IPS-11a (cell line): ENCODE results near the gene ZNF595.
"Not testable (repeated sequence)": the region's sequence is repeated elsewhere in the genome, so short reads cannot be mapped to it uniquely, and the experiment has no call there.

Source experiments
- H3K4me3 ChIP-seq: one replicate; pipeline ENCODE4 v1.5.1; 2013; ENCODE audit warnings: low read depth, low read length, control low read depth

ZNF595 gene

DNA sequence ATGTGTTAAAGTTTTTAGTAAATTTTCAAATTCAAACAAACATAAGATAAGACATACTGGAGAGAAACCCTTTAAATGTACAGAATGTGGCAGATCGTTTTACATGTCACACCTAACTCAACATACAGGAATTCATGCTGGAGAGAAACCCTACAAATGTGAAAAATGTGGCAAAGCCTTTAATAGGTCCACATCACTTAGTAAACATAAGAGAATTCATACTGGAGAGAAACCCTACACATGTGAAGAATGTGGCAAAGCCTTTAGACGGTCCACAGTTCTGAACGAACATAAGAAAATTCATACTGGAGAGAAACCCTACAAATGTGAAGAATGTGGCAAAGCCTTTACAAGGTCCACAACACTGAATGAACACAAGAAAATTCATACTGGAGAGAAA, 32.8 kb downstream of the ZNF595 start:
- no peak overlapping the region for H3K4me3 ChIP-seq

DNA sequence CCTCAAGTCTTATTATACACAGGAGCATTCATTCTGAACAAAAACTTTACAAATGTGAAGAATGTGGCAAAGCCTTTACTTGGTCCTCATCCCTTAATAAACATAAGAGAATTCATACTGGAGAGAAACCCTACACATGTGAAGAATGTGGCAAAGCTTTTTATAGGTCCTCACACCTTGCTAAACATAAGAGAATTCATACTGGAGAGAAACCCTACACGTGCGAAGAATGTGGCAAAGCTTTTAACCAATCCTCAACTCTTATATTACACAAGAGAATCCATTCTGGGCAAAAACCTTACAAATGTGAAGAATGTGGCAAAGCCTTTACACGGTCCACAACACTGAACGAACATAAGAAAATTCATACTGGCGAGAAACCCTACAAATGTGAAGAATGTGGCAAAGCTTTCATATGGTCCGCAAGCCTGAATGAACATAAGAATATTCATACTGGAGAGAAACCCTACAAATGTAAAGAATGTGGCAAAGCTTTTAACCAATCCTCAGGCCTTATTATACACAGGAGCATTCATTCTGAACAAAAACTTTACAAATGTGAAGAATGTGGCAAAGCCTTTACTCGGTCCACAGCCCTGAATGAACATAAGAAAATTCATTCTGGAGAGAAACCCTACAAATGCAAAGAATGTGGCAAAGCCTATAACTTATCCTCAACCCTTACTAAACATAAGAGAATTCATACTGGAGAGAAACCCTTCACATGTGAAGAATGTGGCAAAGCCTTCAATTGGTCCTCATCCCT, 33.6 kb downstream of the ZNF595 start:
- not testable (repeated sequence) for H3K4me3 ChIP-seq

DNA sequence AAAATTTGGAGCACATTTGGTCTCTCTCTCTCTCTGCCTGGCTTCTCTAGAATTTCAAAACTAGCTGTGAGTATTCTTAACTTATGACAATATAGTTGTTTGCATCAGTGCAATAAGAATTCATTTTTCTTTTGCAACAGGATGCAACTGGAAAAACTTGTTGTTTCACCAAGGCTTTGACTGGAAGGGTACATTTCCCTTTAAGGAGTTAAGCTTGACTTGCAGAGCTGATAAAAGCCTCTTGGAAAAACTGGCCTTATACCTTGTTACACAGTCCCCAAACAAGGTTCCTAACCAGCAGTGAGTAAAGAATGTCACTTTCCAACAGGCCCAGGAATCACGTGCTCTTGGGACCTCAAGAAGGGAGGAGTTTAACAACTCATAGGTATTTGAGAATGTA, 45.3 kb downstream of the ZNF595 start:
- H3K4me3 ChIP-seq: no peak overlapping the region

DNA sequence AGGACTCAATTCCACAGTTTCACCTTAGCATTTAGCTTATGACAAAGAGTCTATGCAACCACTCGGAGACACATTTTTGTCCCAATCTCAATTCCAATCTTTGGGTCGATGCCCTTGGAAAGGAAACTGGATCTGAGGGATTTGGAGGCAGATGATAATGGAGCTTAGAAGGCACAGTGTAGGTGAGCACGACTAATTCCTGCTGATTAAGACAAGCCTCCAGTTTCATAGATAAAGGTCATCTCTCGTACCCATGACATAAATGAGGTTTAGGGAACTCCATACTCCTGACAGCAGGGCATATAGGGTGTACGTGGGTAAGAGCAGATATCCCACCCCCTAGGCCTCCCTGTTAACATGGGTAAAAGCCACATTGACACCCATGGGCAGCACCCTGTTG, 46.7 kb downstream of the ZNF595 start:
- no peak overlapping the region for H3K4me3 ChIP-seq

DNA sequence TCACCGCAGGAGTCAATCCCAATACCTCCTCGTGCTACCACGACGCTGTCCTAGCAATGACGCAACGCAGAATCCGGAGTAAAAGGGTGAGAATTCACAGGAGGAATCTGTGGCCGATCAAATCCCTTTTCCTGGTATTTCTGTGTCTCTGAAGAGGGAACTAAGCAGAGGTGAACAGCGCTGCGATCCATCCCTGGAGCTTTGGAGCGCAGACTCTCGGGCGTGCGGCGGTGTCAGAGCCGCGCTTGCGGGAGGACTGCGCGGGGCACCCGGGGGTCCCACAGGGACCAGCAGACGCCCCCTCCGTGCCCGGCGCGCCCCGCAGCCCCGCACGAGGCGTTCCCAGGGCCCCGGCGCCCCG, 53.9 kb downstream of the ZNF595 start:
- peak overlapping the region; percentile 4 for H3K4me3 ChIP-seq

DNA sequence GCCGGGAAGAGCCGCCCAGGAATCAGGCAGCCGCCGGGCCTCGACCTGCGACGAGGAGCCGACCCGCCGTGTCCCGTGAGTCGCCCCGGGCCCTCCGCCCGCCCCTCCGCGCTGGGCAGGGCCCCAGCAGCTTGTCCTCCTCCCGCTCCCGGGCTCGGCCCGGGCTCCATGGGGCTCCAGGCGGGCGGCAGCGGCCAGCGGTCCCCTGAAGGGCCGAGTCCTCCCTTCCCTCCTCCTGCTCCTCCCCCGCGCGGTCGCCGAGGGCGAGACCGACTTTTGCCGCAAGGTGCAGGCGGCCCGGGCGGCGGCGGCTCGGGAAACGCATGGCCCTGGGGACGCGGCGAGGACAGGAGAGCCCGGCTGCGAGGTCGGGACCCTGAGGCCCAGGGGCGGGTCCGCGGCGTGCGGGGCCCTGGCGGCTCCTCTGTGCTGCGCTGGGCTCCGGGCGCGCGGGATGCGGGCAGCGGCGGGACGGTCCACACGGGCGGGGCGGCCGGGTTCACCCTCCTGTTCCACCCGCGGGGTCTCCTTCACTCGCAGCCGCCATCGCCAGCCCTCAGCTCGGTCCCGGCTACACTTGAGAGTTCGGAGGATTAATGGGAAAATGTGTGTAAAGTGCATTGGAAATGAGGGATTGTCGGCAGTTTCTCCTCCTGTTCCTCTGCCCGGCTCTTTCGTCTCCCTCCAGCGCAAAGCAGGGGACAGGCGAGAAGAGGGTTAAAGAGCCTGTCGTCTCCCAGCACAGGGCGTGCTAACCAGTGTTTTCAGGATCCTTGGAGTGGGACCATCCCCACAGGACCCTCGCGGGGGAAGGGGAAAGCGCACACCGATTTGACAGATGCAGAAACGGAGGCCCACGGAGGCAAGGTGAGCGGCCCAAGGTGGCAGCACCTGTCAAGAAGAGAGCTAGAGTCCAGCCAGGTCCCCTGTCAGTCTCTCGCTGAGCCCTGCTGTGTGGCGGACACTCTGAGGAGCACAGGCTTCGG, 54.6 kb downstream of the ZNF595 start:
- H3K4me3 ChIP-seq: peak overlapping the region; percentile 21

DNA sequence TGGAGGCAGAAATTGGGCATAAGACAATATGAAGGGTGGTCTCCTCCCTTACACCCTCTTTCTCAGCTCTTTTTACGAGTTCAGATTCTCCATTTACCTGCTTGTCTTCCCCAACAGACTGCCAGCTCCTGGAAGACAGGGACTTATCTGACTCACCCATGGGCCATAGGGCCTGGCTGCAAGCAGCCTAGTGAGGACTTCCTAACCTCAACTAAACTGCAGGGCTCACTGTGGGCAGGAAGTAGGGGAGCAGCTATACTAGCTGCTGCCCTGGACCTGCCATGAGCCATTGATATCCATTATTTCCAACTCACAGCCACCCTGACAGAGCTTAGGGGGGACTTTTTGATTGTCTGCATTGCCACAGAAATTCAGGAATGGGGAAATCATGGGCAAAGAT, 59.6 kb downstream of the ZNF595 start:
- no peak overlapping the region for H3K4me3 ChIP-seq

DNA sequence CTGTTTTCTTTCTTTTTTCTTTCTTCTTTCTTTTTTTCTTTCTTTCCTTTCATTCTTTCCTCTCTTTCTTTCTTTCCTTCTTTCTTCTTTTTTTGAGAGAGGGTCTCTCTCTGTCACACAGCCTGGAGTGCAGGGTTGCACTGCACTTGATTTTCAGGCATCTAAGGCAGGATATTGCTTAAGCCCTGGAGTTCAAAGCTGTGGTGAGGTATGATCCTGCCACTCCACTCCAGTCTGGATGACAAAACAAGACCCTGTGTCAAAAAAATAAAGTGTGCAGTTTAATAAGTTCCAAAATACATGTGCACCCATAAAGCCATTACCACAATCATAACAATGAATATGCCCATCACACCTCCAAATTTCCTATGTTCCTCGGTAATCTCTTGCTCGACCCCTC, 60.6 kb downstream of the ZNF595 start:
- H3K4me3 ChIP-seq: no peak overlapping the region

DNA sequence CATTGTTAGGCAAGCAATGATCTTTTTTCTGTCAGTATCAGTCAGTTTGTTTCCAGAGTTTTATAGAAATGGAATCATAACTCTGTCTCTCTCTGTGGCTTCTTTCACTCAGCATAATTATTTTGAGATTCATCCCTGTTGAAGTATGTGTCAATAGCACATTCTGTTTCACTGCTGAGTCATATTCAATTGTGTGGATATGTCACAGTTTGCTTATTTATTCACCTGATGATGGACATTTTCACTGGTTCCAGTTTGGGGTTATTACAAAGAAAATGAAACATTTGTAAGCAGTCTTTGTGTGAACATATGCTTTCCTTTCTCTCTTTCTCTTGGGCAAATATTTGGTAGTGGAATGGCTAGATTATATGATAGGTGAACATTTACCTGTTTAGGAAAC, 61.0 kb downstream of the ZNF595 start:
- H3K4me3 ChIP-seq: no peak overlapping the region

DNA sequence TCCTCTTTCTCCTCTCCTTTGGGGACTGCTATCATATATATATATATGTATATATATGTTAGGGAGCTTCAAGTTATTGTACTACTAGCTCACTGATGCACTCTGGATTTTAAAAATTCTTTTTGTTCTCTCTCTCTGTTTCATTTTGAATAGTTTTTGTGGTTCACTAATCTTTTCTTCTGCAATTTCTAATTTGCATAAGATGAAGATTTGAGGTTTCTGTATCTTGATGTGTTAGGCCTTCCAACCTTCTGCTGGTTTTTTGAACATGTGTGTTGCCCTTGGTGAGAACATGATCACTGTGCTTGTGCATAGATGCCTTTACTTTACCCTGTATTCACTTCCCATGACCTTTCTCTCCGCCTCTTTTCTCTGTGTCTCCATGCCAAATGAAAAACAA, 63.4 kb downstream of the ZNF595 start:
- H3K4me3 ChIP-seq: no peak overlapping the region

DNA sequence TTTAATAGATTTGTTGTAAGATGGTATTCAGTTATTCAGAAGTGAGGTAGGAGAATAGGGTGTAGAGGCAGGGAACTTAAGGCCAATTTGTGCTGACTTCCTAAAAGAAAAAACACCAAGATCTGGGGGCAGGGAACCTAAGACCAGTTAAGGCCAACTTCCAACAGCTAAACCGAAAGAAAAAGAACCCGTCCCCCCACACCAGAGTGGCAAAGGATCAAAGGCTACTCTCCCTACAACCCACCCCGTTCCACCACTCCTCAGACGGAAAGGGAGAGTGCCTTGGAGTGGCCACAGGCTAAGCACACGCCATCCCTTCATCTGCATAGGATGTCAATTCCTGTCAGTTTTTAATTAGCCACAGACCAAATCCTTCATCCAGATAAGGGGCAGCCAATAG, 67.5 kb downstream of the ZNF595 start:
- H3K4me3 ChIP-seq: no peak overlapping the region

DNA sequence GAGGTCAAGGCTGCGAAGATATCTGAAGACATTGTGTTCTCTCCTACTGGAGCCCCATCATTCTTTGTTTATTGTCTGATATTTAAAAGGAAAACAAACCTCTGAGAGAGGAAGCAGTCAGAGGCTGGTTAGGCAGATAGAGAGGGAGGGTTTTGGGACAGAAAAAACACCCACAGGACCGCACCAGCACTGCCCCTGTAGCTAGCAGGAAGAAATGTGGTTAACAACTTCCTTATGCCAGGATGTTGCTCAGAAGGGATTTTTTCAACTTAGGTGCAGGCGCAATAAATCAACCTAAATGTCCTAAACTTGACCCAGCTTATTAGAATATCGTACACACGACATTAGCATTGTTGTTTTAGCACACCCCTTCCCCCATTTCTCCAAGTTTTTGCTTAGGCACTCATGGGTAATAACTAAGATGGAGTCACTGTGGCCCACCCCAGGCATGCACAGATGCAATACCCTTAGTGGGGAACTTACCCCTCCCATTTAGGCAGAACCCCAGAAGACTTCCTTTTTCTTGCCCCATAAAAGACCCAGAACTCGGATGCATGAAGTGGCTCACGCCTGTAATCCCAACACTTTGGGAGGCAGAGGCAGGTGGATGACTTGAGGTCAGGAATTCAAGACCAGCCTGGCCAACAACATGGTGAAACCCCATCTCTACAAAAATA, 68.4 kb downstream of the ZNF595 start:
- no peak overlapping the region for H3K4me3 ChIP-seq

DNA sequence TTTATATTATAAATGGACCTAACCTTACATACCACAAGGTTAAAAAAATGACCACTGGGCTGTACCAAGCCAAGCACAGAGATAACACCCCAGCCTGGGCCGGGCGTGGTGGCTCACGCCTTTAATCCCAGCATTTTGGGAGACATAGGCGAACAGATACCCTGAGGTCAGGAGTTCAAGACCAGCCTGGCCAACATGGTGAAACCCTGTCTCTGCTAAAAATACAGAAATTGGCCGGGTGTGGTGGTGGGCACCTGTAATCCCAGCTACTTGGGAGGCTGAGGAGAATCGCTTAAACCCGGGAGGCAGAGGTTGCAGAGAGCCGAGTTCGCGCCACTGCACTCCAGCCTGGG, 70.8 kb downstream of the ZNF595 start:
- peak overlapping the region; percentile 96 for H3K4me3 ChIP-seq

DNA sequence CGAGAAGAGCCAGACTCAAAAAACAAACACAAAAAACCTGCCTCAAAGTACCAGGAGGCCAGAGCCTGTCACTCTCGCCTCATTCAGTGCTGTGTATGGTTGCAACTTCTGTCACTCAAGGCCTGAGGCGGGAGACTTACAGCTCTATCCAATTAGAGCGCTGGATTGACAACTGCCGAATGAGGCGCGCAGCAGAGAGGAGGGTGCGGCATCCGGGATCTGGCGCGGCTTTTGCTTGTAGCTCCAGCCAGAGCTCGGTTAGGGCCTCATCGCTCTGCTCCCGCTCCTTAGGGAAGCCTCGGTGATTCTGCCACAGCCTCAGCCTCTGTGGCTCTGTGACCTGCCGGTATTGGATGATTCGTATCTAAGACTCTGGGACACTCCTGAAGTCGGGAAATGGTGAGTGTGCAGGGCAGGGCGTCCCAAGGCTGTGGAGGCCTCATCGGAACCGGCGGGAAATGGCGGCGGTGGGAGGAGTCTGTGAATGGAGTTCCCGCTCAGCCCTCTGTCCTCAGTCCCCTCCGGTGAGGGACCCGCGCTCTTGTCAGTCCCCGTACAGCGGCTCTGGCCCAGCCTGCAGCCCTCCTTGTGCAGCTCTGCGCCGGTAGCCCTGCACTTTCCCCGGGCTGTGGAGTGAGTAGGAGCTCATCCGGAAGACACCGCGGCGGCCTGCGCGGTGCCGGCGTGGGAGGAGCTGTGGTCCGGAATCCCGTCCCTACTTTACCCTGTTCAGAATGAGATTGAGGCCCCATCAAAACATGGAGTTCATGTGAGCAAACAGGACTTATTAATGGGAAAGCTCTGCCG, 71.4 kb downstream of the ZNF595 start, which contains the start of gene ZNF718:
Gene ZNF718 (plus strand): TSS at position 227 of the 807 bp plus-strand sequence. CDS start 170 bp downstream, at position 397.
- peak within 1 kb of the TSS; percentile 96 for H3K4me3 ChIP-seq

DNA sequence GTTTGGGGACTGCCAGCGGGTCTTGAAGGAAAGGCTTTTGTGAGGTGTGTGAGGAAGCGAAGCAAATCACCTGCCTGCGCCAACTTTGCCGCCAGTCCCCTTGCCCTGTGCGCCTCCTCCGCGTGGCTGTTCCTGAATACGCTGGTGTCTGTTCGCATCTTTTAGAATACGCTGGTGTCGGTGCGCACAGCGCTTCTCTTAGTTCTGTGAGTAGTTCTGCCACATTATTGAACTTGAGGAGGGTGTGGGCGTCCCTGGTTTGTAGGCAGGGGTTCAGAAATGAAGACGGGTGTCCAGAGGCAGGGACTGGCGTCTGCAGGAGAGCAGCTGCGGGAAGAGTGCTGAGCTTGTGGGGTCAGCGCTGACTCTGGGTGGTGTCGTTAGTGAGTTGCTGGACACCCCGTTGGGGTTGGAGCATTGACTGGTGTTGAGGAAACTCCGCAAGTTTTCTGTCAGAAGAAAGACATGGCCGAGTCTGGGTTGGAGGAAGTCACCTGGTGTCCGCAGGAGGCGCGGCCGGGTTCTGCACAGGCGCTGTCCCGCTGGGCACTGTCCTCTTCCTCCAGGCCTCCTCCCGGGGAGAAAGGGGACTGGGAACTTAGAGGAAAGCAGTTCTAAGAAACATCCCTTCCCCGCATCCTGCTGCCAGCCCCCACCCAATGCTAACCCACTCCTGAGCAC, 72.1 kb downstream of the ZNF595 start:
- peak overlapping the region; percentile 96 for H3K4me3 ChIP-seq

DNA sequence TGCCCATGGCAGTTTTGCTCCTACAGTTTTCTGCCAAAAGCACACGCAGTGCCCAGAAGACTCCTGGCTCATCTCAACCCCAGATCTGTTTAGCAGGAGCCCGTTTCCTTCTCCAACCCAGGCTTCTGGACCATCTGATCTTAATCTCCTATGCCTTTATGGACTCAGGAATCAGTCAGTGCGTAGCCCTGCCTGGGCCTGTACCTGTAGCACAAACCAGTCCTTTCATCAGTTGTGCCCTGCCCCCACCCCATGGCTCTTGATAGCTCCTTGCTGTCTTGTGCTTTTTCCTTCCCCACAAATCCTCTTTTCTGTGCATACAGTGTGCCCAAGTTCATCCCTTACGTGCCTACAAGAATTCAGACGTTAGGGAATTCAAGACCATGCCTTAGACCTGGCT, 72.7 kb downstream of the ZNF595 start:
- peak overlapping the region; percentile 96 for H3K4me3 ChIP-seq

DNA sequence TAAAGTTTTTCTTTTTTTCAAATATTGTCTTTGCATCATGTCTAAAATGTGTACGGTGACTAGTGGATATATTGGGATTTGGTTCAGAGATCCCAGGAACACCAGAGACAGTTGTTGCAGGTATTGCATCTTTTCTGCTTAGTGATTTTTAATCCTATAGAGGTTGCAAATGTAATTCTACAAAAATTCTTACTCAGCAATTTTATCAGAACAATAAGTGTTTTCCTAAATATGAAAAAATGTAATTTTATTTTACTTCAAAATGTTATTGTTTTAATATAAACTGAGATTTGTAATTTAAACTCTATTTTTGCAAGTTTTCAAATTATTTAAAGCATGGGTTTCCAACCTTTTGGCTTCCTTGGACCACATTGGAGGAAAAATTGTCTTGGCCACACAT, 79.4 kb downstream of the ZNF595 start:
- H3K4me3 ChIP-seq: no peak overlapping the region
